ENCODE measurements around the gene GPC5.
A peak's percentile ranks its signal among the peaks of the same experiment; 100 is the strongest.
"Not testable (repeated sequence)": the region's sequence is repeated elsewhere in the genome, so short reads cannot be mapped to it uniquely, and the experiment has no call there.

The GPC5 gene

GRCh38 chr13:91369441-91369831 is 29.0 kb upstream of the GPC5 start:
- DNase-seq (ENCODE audit: low spot score), result no peak

DNA sequence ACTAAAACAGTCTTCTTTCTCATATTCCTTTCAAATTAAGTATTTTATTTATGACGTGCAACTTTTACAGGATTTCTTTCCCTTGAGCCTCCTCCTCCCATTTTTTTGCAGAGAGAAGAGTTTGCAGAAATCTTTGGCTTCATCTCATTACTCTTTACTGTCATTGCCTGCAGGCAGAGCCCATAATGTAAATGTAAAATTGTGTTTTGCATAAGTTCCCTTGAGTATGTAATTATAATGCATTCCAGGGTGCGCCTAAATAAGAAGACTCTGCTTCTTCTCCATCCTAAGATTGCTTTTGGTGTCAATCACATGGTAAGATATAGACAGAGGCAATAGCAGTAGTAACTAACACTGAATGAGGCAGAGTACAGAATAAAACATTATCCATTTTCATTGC is 27.9 kb upstream of the GPC5 start:
- DNase-seq (ENCODE audit: low spot score), result no peak

GRCh38 chr13:91372911-91373310 is 25.5 kb upstream of the GPC5 start:
- no peak for DNase-seq (ENCODE audit: low spot score)

- no peak for DNase-seq (ENCODE audit: low spot score)
Measured at GRCh38 chr13:91375116-91375729, 23.2 kb upstream of the GPC5 start.

GRCh38 chr13:91381371-91381770 is 17.1 kb upstream of the GPC5 start:
- DNase-seq (ENCODE audit: low spot score), result no peak

DNA sequence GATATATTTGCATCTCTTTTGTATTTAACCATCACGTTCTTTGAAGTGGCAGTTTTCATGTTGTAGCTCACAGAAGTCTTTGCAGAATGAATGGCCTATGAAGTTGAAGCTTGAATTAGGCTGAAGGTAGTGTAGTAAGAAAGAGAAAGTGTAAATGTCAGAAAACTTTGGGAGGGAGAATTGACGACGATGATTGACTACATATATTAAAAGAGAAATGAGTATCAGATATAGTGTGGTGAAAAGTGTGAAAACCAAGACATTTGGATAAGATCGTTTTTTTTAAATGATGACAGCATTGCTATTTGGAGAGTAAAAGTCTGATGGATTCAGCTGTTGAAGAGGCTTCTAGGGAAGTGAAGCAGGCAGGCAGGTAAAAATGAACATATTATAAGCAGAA is 14.6 kb upstream of the GPC5 start:
- DNase-seq (ENCODE audit: low spot score), result no peak

GRCh38 chr13:91384896-91385295 is 13.5 kb upstream of the GPC5 start:
- DNase-seq (ENCODE audit: low spot score), result no peak

- DNase-seq (ENCODE audit: low spot score), result no peak
Measured at GRCh38 chr13:91389186-91389585, 9.2 kb upstream of the GPC5 start.

DNA sequence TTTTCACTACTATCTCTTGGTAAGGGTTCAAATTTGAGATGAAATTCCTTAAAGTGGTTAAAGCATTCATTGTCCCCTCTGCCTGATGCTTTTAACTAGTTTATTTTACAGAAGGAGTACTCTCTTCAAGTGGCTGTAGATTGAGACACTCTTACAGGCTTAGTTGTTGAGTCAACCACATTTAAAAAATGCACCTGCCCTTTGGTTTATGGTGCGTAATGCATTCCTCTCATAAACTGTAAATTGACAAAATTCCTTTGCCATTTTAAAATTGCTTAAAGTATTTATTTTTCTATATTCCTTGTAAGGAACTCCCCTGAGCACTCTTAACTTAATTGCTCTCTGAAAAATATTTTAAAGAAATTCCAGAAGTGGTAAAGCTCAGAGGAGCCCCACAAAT is 826 bp upstream of the GPC5 start:
- DNase-seq (ENCODE audit: low spot score), result no peak

GRCh38 chr13:91399189-91400062 is 1.0 kb downstream of the GPC5 start:
- no peak for DNase-seq (ENCODE audit: low spot score)

GRCh38 chr13:91400063-91400399 is 1.6 kb downstream of the GPC5 start:
- no peak for DNase-seq (ENCODE audit: low spot score)

GRCh38 chr13:91400671-91401070 is 2.2 kb downstream of the GPC5 start:
- DNase-seq (ENCODE audit: low spot score), result no peak

GRCh38 chr13:91401920-91402319 is 3.5 kb downstream of the GPC5 start:
- no peak for DNase-seq (ENCODE audit: low spot score)

DNA sequence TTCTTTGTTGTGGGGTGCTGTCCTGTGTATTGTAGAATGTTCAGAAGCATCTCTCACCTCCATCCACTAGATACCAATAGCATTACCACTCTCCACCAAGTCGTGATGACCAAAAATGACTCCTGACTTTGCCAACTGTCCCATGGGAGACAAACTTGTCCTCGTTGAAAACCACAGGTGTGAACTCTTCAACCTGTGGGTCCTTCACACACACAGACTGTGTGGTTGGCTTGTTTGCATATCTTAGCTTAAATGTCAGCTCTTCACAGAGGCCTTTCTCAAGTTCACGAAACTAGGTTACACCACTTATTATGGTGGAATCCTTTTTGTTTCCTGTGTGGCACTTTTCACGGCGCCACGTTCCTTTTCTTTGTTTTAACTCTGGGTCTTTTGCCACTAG is 6.8 kb downstream of the GPC5 start:
- no peak for DNase-seq (ENCODE audit: low spot score)

DNA sequence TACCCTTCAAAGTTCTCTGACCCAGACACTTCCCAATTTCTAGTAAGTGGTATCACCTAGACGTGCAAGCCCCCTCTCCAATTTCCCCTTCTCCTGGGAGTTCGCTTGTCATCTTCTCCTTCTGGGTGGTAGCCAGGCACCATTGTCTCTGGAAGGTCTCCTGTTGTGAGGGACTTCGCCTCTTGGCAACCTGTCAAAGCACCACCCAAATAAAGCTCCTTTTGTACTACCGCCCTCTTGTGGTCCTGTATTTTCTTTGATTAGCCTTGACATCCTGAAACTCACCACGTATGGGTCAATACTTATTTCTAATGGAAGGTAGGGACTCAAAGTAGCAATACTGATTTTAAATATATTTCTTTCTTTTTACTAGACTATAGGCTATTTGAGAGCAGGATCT is 8.2 kb downstream of the GPC5 start:
- DNase-seq (ENCODE audit: low spot score), result peak; percentile 20

DNA sequence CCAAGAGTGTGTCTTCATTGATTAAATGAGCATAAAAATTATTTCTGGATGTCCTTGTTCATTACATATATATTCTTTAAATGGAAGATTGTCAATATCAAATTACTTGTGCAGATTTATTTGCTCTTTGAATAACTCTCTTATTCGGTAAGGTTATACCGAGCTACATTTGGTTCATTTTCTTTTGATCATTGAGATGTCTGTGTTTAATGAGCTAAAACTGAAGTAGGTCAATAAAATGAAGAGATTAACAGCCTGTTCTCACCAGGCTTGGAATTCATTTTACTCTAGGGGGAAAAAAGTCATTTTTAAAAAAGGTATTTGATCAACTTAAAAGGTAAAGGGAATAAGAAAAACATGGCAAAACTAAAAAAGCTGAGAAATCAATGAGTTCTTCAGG is 10.6 kb downstream of the GPC5 start:
- no peak for DNase-seq (ENCODE audit: low spot score)

GRCh38 chr13:91416579-91416978 is 18.2 kb downstream of the GPC5 start:
- not testable (repeated sequence) for DNase-seq (ENCODE audit: low spot score)

DNA sequence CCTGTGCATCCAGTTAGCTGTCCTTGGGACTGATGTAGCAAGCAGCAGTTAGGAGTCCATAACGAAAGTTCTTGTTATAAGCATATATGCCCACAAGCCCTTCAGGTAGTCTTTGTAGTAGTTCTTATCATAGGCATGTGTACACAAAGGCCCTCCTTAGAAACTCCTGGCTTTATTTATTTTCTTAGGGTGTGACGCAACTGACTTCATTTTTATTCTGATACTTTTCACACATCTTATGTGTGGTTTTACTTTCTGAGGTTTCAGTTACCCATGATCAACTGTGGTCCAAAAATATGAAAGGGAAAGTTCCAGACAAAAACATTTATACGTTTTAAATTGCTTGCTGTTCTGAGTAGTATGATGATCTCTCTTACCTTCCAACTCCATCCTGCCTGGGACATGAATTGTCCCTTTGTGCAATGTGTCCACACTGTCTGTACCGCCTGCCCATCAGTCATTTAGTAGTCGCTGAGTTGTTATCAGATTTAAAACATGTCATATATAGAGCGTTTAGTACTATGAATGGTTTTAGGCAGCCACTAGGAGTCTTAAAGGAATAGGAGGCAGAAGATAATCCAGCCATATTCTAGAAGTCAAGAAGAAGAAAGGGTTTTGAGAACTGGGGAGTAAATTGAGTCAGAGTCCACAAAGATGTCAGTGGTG is 19.4 kb downstream of the GPC5 start:
- no peak for DNase-seq (ENCODE audit: low spot score)

DNA sequence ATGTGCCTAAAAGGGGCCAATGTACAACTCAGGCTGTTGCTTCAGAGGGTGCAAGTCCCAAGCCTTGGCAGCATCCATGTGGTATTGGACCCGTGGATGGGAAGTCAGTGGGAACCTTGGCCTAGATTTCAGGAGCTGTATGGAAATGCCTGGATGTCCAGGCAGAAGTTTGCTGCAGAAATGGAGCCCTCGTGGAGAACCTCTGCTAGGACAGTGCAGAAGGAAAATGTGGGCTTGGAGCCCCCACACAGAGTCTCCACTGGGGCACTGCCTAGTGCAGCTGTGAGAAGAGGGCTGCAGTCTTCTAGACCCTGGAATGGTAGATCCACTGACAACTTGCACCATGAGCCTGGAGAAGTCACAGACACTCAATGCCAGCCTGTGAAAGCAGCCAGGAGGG is 28.5 kb downstream of the GPC5 start:
- DNase-seq (ENCODE audit: low spot score), result no peak

DNA sequence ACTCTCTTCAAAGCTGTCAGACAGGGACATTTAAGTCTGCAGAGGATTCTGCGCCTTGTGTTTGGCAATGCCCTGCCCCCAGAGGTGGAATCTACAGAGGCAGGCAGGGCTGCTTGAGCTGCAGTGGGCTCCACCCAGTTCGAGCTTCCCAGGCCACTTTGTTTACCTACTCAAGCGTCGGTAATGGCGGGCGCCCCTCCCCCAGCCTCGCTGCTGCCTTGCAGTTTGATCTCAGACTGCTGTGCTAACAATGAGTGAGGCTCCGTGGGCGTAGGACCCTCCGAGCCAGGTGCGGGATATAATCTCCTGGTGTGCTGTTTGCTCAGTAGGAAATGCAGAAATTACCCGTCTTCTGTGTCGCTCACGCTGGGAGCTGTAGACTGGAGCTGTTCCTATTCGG is 40.3 kb downstream of the GPC5 start:
- not testable (repeated sequence) for DNase-seq (ENCODE audit: low spot score)

DNA sequence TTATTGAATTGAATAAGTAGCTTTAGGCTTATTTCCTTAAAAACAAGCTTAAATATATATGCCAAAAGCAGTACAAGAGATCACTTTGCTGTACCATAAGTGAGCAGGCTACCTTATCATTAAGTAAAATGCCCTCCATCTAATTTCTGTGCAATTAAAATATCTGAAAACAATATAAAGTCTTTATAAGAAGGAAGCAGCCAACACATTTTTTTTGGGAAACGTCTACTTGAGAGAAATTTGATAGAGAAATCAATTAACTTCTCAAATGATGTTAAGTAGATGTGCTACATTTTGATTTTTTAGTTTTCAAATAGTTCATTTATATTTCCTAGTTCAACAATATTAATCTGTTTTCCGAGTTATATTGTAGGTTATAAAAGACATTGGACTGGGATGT is 52.5 kb downstream of the GPC5 start:
- DNase-seq (ENCODE audit: low spot score), result no peak

- no peak for DNase-seq (ENCODE audit: low spot score)
Measured at GRCh38 chr13:91454666-91455065, 56.2 kb downstream of the GPC5 start.

GRCh38 chr13:91456837-91457236 is 58.4 kb downstream of the GPC5 start:
- DNase-seq (ENCODE audit: low spot score), result no peak

All from kidney capillary endothelial cell (primary cell).